GM21528 (cell line): Measurements from ENCODE around the gene NME3.

ENCODE experiments used
- ATAC-seq: cut with Tn5 transposase; IDR thresholded peaks from one replicate; pipeline ENCODE4 v1.9.1; 2021; ENCODE audit warnings: mild to moderate bottlenecking, moderate library complexity; ENCODE audit not compliant: unreplicated experiment, low FRiP score

The NME3 gene

DNA sequence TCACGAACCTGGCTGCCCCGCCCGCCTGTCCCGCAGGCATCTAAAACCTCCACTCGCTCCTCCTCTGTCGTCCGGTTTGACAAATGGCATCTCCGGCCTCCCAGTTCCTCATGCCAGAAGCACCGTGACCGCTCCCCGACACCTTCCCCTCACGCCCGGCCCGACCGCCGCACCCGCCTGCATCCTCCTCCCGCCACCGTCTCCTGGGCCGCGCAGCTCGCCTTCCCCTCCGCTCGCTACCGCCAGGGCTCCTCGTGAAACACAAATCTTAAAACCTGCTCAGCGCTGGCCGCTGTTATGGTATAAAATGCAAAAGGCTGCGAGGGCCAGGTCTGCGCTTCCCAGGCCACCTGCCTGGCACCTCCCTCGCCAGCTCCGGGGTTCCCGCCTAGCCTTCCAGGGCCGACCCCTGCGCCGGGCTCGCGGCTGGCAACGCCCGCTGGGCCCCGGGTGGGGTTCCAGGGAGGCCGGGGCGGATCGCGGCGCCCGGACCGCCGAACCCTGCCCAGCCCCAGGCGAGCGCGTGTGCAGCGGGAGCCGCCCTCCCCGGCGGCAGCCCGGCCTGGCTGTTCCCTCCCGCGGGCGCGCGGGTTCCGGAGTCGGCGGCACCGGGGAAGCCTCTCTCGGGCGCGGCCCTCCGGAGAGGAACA is 10.5 kb upstream of the NME3 start:
- ATAC-seq: peak; percentile 4

- ATAC-seq: no peak
These were observed 9.9 kb upstream of the NME3 start for GRCh38 chr16:1781254-1781653.

DNA sequence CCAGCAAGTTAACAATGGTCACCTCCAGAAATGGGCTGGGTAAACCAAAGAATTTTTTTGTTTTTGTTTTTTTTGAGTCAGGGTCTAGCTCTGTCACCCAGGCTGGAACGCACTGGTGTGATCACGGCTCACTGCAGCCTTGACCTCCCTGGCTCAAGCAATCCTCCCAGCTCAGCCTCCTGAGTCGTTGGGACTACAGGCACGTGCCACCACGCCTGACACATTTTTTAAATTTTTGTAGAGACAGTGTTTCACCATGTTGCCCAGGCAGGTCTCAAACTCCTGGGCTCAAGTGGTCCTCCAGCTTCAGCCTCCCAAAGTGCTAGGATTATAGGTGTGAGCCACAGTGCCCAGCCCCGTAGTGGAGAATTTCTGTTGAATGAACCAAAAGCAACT is 9.3 kb upstream of the NME3 start:
- no peak for ATAC-seq

GRCh38 chr16:1779741-1780676 is 8.7 kb upstream of the NME3 start:
- ATAC-seq: no peak

- ATAC-seq: no peak
These were observed 7.9 kb upstream of the NME3 start for GRCh38 chr16:1779234-1779701.

DNA sequence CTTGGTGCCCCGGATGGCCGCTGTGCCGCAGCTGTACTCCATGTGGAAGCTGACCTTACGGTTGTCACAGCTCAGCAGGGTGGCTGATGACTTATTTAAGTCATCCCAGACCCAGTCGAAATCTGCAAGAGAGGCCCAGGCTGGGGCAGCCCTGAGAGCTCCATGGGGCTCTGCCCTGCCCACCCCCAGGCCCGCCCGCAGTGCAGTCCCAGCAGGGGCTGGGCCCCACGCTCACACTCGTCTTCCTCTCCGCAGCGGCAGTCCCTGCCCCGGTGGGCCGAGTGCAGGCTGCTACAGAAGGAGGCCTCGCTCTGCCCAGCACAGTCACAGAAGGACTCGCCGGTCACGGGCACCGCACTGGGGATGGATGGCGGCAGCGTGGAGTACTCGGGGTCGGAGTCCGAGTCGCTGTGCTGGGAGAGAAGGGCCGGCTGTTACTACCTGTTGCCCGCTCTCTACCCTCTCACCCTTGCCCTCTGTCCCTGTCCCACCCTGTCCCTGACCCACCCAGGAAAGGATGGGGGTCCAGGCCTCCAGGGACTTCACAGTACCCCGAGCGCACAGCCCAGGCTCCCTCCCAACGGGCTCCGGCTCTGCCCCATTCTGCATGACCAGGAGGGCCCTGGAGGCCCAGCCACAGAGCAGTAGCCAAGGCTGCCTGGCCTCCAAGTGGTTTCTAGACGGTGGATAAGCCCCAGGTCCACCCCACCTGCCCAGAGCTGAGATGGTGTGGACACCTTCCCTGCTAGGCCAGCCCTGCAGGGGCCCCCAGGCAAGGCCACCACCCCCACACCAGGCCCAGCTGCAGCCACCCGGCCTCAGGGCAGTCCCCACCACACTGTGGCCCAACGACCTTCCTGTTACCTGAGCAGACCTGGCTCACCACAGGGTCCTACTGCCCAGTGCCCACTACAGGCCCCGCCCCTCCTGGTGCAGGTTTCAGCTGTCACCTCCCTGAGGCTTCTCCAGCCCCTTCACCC is 7.1 kb upstream of the NME3 start:
- no peak for ATAC-seq

DNA sequence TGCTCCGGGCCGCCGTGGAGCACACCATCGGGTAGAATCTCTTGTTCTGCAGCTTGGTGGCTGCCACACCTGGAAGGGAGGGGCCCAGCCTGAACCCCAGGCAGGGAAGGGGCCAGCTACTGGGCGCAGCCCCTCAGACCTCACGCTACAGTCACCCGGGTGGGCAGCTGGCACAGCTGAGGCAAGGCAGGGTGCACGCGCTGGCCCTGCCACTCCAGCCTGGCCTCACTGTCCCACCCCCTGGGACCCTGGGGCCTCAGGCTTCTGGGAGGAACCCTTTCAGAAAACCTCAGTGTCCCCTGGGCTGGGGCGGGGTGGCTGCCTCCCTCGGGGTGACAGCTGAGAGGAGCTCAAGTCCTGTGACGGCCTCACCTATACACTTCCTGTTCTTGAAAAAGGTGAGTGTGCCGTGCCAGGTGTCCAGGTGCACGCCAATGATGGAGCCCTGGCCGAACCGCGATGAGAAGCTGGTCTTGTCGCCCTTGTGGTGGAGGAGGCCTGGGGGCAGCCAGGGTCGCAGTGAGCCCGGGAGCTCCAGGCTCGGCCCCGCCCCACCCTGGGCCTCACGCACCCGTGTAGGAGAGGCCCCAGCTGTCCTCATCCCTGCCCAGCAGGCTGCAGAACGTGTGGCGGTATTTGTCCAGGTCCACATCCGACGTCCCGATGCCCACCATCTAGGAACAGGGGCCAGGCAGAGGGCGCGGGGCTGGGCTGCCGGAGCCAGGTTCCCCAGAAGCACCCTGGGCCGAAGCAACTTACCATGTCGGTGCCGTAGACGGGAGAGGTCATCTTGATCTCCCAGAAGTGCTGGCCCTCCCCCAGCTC is 6.2 kb upstream of the NME3 start:
- ATAC-seq: no peak

DNA sequence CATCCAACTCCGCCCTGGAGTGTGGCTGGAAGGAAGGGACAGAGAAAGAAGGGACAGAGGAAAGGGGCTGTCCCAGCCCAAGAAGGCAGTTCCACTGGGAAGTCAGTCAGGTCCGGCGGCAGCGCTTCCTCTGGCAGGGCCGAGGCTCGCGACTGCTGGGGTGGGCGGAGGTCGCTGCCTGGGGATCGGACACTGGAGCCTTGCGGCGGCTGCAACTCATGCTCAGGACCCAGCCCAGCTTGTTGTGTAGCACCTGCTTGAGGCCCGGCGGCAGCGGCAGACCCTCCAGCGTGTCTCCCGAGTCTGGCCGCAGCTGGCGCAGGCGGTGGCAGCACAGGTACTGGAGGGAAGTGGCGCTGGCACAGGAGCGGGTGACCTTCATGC is 5.6 kb upstream of the NME3 start:
- ATAC-seq: no peak

GRCh38 chr16:1776672-1776955 is 5.3 kb upstream of the NME3 start:
- no peak for ATAC-seq

DNA sequence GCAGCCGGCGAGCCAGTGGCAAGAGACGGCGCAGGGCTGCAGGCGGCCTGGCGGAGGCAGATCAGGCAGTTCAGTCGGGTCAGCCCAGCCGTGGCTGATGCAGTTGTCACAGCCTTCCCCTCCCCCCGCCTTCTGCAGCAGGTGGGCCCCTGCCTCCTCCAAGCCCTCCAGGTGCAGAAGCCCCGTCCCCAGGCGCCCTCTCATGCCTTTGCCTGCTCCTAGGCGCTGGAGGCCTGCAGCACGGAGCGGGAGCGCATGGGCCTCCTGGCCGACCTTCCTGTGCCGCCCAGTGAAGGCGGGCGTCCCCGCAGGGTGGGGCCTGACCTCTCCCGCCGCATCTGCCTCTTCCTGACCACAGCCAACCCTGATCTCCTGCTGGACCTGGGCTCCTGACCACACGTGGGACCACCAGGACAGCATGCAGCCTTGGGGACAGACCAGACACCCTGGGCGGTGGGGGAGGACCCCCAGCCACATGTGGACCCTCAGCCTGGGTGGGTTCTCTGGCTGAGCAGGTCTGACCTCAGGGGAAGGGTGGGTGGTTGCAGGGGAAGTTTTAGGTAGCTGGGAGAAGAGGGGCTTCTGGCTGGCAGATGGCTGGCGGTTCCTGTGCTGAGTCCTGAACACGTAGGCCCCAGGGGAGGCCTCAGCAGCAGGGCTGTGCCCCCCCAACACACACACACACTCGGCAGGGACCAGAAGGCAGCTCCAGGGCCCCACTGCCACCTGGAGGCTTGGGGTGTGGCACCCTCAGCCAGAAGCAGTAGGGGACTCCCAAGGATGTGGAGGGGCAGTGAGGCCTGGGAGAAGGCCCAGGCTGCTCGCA is 4.7 kb upstream of the NME3 start:
- no peak for ATAC-seq

DNA sequence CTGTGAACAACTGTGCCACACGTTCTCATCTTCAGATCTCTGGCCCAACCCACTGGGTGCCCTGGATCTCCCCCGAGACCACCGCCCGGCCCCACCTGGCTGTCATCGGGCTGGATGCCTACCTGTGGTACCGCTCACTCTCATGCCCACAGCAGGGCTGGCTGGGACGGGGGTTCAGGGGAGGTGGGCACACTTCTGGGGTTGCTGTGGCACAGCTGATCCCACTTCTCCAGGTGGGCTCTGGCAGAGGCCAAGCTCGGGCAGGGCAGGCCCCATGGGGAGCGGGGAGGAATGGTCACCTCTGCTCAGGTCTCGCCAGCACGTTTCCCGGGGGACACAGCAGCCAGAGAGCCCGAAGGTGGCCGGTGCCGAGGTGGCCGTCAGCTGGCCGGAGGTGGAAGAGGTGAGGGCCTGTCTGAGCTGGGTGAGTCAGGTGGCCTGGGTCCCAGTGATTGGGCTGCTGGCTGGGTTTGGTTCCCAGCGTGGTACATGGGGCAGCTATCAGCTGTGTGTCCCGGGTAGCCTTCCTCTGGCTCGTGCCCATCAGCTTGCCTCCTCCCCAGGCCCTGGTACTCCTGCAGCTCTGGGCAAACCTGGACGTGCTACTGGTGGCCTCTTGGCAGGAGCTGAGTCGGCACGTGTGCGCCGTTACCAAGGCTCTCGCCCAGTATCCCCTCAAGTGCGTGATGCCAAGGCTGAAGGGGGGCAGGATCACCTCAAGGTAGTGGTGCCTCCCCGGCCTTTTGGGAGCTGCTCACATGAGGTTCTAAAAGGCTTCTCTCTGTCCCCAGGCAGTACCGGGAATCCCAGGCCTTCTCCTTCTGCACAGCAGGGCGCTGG is 3.9 kb upstream of the NME3 start:
- ATAC-seq: no peak

DNA sequence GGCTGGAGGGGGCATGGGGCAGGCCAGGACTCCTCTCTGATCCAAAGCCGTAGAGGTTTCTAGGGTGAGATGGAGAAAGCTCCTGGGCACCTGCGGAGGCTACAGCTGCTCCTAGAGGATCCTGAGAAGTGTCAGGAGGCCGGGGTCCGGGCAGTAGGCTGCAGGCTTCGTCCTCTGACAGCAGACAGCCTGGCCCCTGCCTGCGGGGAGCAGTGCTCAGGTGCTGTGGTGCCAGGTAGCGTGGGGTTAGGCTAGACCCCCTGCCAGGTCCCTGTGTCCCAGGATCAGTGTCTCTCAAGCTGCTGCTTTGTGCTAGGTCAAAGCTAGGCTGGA is 3.1 kb upstream of the NME3 start:
- ATAC-seq: no peak

- peak; percentile 1 for ATAC-seq
These were observed 2.5 kb upstream of the NME3 start for GRCh38 chr16:1773703-1774447.

DNA sequence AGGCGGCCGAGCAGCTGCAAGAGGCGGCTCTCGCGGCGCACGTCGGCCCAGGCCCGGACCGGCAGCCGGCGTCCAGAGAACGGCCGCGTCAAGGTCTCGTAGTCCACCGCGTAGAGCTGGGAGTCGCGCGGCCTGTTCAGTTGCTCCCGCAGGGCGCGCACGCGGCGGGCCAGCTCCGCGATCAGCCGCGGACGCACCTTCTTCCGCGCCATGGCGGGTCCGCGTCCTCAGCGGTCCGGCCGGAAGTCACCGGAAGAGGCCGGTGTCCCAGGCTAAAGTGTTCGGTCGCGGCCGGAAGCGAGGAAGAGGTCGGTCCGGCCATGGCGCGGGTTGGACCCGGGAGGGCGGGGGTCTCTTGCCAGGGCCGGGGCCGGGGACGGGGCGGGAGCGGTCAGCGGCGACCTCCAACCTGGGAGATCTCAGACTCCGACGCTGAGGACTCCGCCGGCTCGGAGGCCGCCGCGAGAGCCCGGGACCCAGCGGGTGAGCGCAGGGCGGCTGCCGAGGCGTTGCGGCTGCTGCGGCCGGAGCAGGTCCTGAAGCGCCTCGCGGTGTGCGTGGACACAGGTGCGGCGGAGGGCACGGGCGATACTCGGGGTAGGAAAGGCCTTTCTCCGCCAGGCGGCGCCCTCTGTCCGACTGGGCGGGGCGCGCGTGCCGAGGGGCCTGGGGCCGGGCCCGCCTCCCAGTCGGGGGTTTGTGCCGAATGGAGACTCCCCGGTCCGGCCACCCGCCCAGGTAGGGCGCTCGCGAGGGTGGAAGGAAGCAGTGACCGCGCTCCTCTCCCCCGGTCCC is 1.8 kb upstream of the NME3 start, which contains the start of gene MRPS34:
MRPS34 (minus strand) TSS at position 227 of the 795 bp plus-strand sequence; CDS start at position 212, 15 bp downstream.
- peak; percentile 44 for ATAC-seq

- peak; percentile 9 for ATAC-seq
These were observed 1.1 kb upstream of the NME3 start, which contains the start of gene EME2 for GRCh38 chr16:1772362-1772907. EME2 (plus strand) TSS chr16:1772810; CDS start chr16:1773228, 418 bp downstream.

- ATAC-seq: no peak
These were observed 570 bp upstream of the NME3 start for GRCh38 chr16:1771864-1772361.
